Trophoblast cell (in vitro differentiated cells and primary cell): ENCODE results near the gene SACS.

Experiments used
- DNase-seq, 2 donors: peaks; one replicate each; pipeline ENCODE4 v3.0.0-alpha.2; 2016
- H2AFZ ChIP-seq: 2 replicates; pipeline ENCODE4 v1.6.1; 2013; ENCODE audit warnings: low read length, moderate library complexity, mild to moderate bottlenecking; ENCODE audit not compliant: insufficient read depth, poor library complexity
- H2AK5ac ChIP-seq: 2 replicates; pipeline ENCODE4 v1.6.1; 2013; ENCODE audit warnings: mild to moderate bottlenecking, low read length
- H2BK120ac ChIP-seq: 2 replicates; pipeline ENCODE4 v1.6.1; 2013; ENCODE audit warnings: low read length, mild to moderate bottlenecking, moderate library complexity; ENCODE audit not compliant: insufficient read depth, poor library complexity
- H2BK12ac ChIP-seq: 2 replicates; pipeline ENCODE4 v1.6.1; 2013; ENCODE audit warnings: mild to moderate bottlenecking, low read length, moderate library complexity
- H2BK5ac ChIP-seq: 2 replicates; pipeline ENCODE4 v1.6.1; 2013; ENCODE audit warnings: low read length, low read depth, moderate library complexity, mild to moderate bottlenecking; ENCODE audit not compliant: poor library complexity
- H3K14ac ChIP-seq: 2 replicates; pipeline ENCODE4 v1.6.1; 2013; ENCODE audit warnings: mild to moderate bottlenecking, low read length
- H3K18ac ChIP-seq: 2 replicates; pipeline ENCODE4 v1.6.1; 2013; ENCODE audit warnings: mild to moderate bottlenecking, low read length
- H3K23ac ChIP-seq: 2 replicates; pipeline ENCODE4 v1.6.1; 2013; ENCODE audit warnings: low read length
- H3K27ac ChIP-seq: 2 replicates; pipeline ENCODE4 v1.5.1; 2013; ENCODE audit warnings: low read depth, mild to moderate bottlenecking, inconsistent platforms, low read length, moderate library complexity
- H3K27me3 ChIP-seq: 2 replicates; pipeline ENCODE4 v1.6.1; 2013; ENCODE audit warnings: inconsistent platforms, mild to moderate bottlenecking, low read length, moderate library complexity; ENCODE audit not compliant: insufficient read depth
- H3K36me3 ChIP-seq, 2 experiments: 1 replicate in 1 of 2; 2 replicates in 1 of 2; pipeline ENCODE4 v1.6.1; 2013; ENCODE audit warnings: low read length in 2 of 2, mild to moderate bottlenecking in 2 of 2, moderate library complexity in 1 of 2; ENCODE audit not compliant: insufficient read depth in 2 of 2, control insufficient read depth in 1 of 2
- H3K4ac ChIP-seq: 2 replicates; pipeline ENCODE4 v1.6.1; 2013; ENCODE audit warnings: low read depth, mild to moderate bottlenecking, low read length, moderate library complexity
- H3K4me1 ChIP-seq, 2 experiments: 1 replicate in 1 of 2; 2 replicates in 1 of 2; pipeline ENCODE4 v1.6.1; 2013; ENCODE audit warnings: low read length in 2 of 2, mild to moderate bottlenecking in 2 of 2, moderate library complexity in 1 of 2; ENCODE audit not compliant: insufficient read depth in 2 of 2, control insufficient read depth in 1 of 2
- H3K4me2 ChIP-seq: 2 replicates; pipeline ENCODE4 v1.6.1; 2013; ENCODE audit warnings: inconsistent platforms, mild to moderate bottlenecking, low read length, moderate library complexity
- H3K4me3 ChIP-seq: 2 replicates; pipeline ENCODE4 v1.5.1; 2013; ENCODE audit warnings: mild to moderate bottlenecking, low read depth, low read length, inconsistent platforms
- H3K79me1 ChIP-seq: one replicate; pipeline ENCODE4 v1.6.1; 2013; ENCODE audit warnings: low read length
- H3K79me2 ChIP-seq: 2 replicates; pipeline ENCODE4 v1.6.1; 2013; ENCODE audit warnings: low read length, mild to moderate bottlenecking; ENCODE audit not compliant: control insufficient read depth, insufficient read depth, poor library complexity
- H3K9ac ChIP-seq: 2 replicates; pipeline ENCODE4 v1.6.1; 2013; ENCODE audit warnings: mild to moderate bottlenecking, low read length
- H3K9me3 ChIP-seq: 2 replicates; pipeline ENCODE4 v1.6.1; 2013; ENCODE audit warnings: low read depth, mild to moderate bottlenecking, control low read depth, inconsistent platforms, low read length; ENCODE audit not compliant: insufficient read depth
- H4K12ac ChIP-seq: 2 replicates; pipeline ENCODE4 v1.6.1; 2013; ENCODE audit warnings: low read depth, mild to moderate bottlenecking, low read length, moderate library complexity
- H4K8ac ChIP-seq: 2 replicates; pipeline ENCODE4 v1.6.1; 2013; ENCODE audit warnings: low read depth, mild to moderate bottlenecking, low read length, moderate library complexity
- H4K91ac ChIP-seq: one replicate; pipeline ENCODE4 v1.6.1; 2013; ENCODE audit warnings: low read depth, mild to moderate bottlenecking, low read length, moderate library complexity
- WGBS: extraction: QIAGEN DNeasy Blood & Tissue Kit; methylation state at CpG from one replicate; pipeline ENCODE4 v1.1.7; 2013; ENCODE audit warnings: missing lambda C conversion rate; ENCODE audit not compliant: insufficient read length, insufficient coverage; ENCODE audit errors: extremely low coverage; 5-methylcytosine and 5-hydroxymethylcytosine counted together

SACS gene

DNA sequence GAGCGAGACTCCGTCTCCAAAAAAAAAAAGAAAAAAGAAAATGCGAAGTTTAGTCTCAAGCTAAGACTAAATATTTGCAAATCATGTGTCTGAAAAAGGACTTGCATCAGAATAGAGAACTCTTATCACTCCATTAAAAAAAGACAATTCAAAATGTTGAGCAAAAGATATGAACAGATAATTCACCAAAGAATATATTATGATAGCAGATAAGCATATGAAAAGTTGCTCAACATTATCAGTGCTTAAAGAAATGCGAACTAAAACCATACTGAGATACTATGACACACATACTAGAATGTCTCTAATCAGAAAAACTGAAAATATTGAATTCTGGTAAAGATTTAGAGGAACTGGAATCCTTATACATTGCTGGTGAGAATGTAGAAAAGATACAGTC, 38.7 kb upstream of the SACS start:
- no CpG with 5 or more reads among the region's 4 CpGs for WGBS
- no peak overlapping the region for H2BK5ac ChIP-seq
- H2AFZ ChIP-seq = no peak overlapping the region
- DNase-seq = no peak
- no peak overlapping the region for H2BK120ac ChIP-seq
- H3K27me3 ChIP-seq = no peaks in the 10 kb centered on the region
- H3K4ac ChIP-seq = no peak overlapping the region
- H3K14ac ChIP-seq = no peak overlapping the region
- H3K36me3 ChIP-seq = no peaks in the 10 kb centered on the region
- no peak overlapping the region for H2AK5ac ChIP-seq
- no peak overlapping the region for H4K8ac ChIP-seq
- H4K91ac ChIP-seq = no peak overlapping the region
- peaks cover 1 to 9% of the 10 kb centered on the region in 2 experiments for H3K4me1 ChIP-seq
- H3K79me1 ChIP-seq = peaks cover 3% of the 10 kb centered on the region
- H3K79me2 ChIP-seq = no peaks in the 10 kb centered on the region
- H3K27ac ChIP-seq = no peak overlapping the region
- H3K23ac ChIP-seq = no peak overlapping the region
- no peaks in the 10 kb centered on the region for H3K9me3 ChIP-seq
- H3K4me2 ChIP-seq = no peak overlapping the region
- H3K4me3 ChIP-seq = no peak overlapping the region
- H3K18ac ChIP-seq = no peak overlapping the region
- H4K12ac ChIP-seq = no peak overlapping the region
- H3K9ac ChIP-seq = no peak overlapping the region
- no peak overlapping the region for H2BK12ac ChIP-seq

- DNase-seq = no peak
- no CpG with 5 or more reads among the region's 7 CpGs for WGBS
- Histone ChIP-seq H3K9ac (no peak overlapping the region), H3K79me2 (no peaks in the 10 kb centered on the region), H2BK120ac (no peak overlapping the region), H3K4me1 (peaks cover 10 to 16% of the 10 kb centered on the region in 2 experiments), H3K4ac (no peak overlapping the region), H3K4me2 (no peak overlapping the region), H3K27me3 (no peaks in the 10 kb centered on the region), H3K18ac (no peak overlapping the region), H3K4me3 (no peak overlapping the region), H3K27ac (no peak overlapping the region), H3K23ac (no peak overlapping the region), H3K14ac (no peak overlapping the region), H3K36me3 (no peaks in the 10 kb centered on the region), H3K79me1 (peaks cover 12% of the 10 kb centered on the region), H2BK5ac (no peak overlapping the region), H4K8ac (no peak overlapping the region), H4K91ac (no peak overlapping the region), H4K12ac (no peak overlapping the region), H2AK5ac (no peak overlapping the region), H3K9me3 (no peaks in the 10 kb centered on the region), H2AFZ (no peak overlapping the region), H2BK12ac (peak overlapping the region; percentile 63)
Observed at GRCh38 chr13:23470790-23471614, 37.5 kb upstream of the SACS start.

GRCh38 chr13:23469951-23470421, 36.5 kb upstream of the SACS start:
- H2AFZ ChIP-seq = no peak overlapping the region
- no peaks in the 10 kb centered on the region for H3K36me3 ChIP-seq
- no peak overlapping the region for H3K4ac ChIP-seq
- no peaks in the 10 kb centered on the region for H3K9me3 ChIP-seq
- H4K91ac ChIP-seq = no peak overlapping the region
- H3K79me2 ChIP-seq = no peaks in the 10 kb centered on the region
- H3K27ac ChIP-seq = peak overlapping the region; percentile 9
- no peak overlapping the region for H3K14ac ChIP-seq
- H2BK5ac ChIP-seq = no peak overlapping the region
- H3K18ac ChIP-seq = no peak overlapping the region
- no peak overlapping the region for H3K4me3 ChIP-seq
- no peak overlapping the region for H4K12ac ChIP-seq
- no CpG with 5 or more reads among the region's 9 CpGs for WGBS
- H2AK5ac ChIP-seq = no peak overlapping the region
- DNase-seq = peak in 1 of 2 donors; percentile 32
- no peak overlapping the region for H4K8ac ChIP-seq
- no peak overlapping the region for H2BK120ac ChIP-seq
- H3K27me3 ChIP-seq = no peaks in the 10 kb centered on the region
- no peak overlapping the region for H3K4me2 ChIP-seq
- peak overlapping the region; percentile 6 for H2BK12ac ChIP-seq
- H3K23ac ChIP-seq = no peak overlapping the region
- H3K4me1 ChIP-seq = peaks cover 10 to 18% of the 10 kb centered on the region in 2 experiments
- H3K9ac ChIP-seq = no peak overlapping the region
- H3K79me1 ChIP-seq = peaks cover 14% of the 10 kb centered on the region

- peak; percentile 83 to 92 for DNase-seq
- H4K91ac ChIP-seq = peak overlapping the region; percentile 41
- no CpG with 5 or more reads among the region's 3 CpGs for WGBS
Observed at GRCh38 chr13:23468811-23469210, 35.3 kb upstream of the SACS start.

More at GRCh38 chr13:23468811-23469210, 35.3 kb upstream of the SACS start:
- peak overlapping the region; percentile 93 for H2BK12ac ChIP-seq
- H3K9me3 ChIP-seq = no peaks in the 10 kb centered on the region
- no peak overlapping the region for H3K9ac ChIP-seq
- no peak overlapping the region for H3K4ac ChIP-seq
- H4K8ac ChIP-seq = no peak overlapping the region
- H2AK5ac ChIP-seq = no peak overlapping the region
- H3K27ac ChIP-seq = peak overlapping the region; percentile 50
- no peaks in the 10 kb centered on the region for H3K79me2 ChIP-seq
- no peak overlapping the region for H3K23ac ChIP-seq
- H3K27me3 ChIP-seq = no peaks in the 10 kb centered on the region
- H3K18ac ChIP-seq = no peak overlapping the region
- H3K14ac ChIP-seq = peak overlapping the region; percentile 67
- peaks cover 14% of the 10 kb centered on the region for H3K79me1 ChIP-seq
- peaks cover 10 to 18% of the 10 kb centered on the region in 2 experiments for H3K4me1 ChIP-seq
- no peak overlapping the region for H2AFZ ChIP-seq
- no peaks in the 10 kb centered on the region for H3K36me3 ChIP-seq
- H3K4me3 ChIP-seq = no peak overlapping the region
- H4K12ac ChIP-seq = no peak overlapping the region
- H3K4me2 ChIP-seq = no peak overlapping the region
- no peak overlapping the region for H2BK5ac ChIP-seq
- H2BK120ac ChIP-seq = no peak overlapping the region
